H1 (cell line): ENCODE results near the gene CLEC16A. TPM values are rescaled to one million over a fixed set of nuclear protein-coding genes. Genes with fewer than 3 reads are reported as not detected.

Experiments
- BCL11A ChIP-seq, 2 experiments: IDR thresholded peaks; one replicate each; pipeline ENCODE4 v1.6.1; 2011; ENCODE audit warnings: low read depth in 2 of 2, low read length in 2 of 2, mild to moderate bottlenecking in 2 of 2
- BRCA1 ChIP-seq: IDR thresholded peaks from 2 replicates; pipeline ENCODE4 v1.6.1; 2012; ENCODE audit warnings: low read depth, low read length, improper control_type of control experiment
- JUN ChIP-seq: IDR thresholded peaks from 2 replicates; pipeline ENCODE4 v1.6.1; 2011; ENCODE audit warnings: low read depth, mild to moderate bottlenecking, improper control_type of control experiment, low read length
- KDM4A ChIP-seq: IDR thresholded peaks from one replicate; pipeline ENCODE4 v1.7.1; 2012; ENCODE audit warnings: low read depth, mild to moderate bottlenecking, moderate library complexity, low read length, inconsistent platforms; ENCODE audit not compliant: severe bottlenecking
- POU5F1 ChIP-seq: IDR thresholded peaks from 2 replicates; pipeline ENCODE4 v1.6.1; 2011; ENCODE audit warnings: low read depth, mild to moderate bottlenecking, low read length, moderate library complexity
- polyA plus RNA-seq, 7 experiments: library from polyadenylated mRNA; depleted of rRNA in 3 of 7; stranded (reverse) in 5 of 7; unstranded in 2 of 7; fragments of >200 nt in 5 of 7; fragments of 200-250 nt in 2 of 7; gene quantifications; 1 replicate in 5 of 7; 2 replicates in 1 of 7; 4 replicates in 1 of 7; pipeline versions ENCODE4 v1.2.1 to v1.2.3, GENCODE V29; 2011 to 2013; ENCODE audit warnings: missing spikeins in 2 of 7, mixed read lengths in 2 of 7
- total RNA-seq: library from RNA; stranded (reverse); fragmentation: NEBNext Ultra II Directional; extraction: Animal tissue kit (Norgen Biotek cat#: 25700); gene quantifications from 2 replicates; pipeline ENCODE4 v1.2.1, GENCODE V29; 2021
- TF ChIP-seq, protein P1 (sequence below): IDR thresholded peaks from 2 replicates; pipeline ENCODE4 v1.6.1; 2012; ENCODE audit warnings: inconsistent platforms

The CLEC16A gene
- total and polyA plus RNA-seq, 2 of the 8 experiments (the other 6 are each of a cell fraction or from before 2014, with no cell fraction given) = 7.6 to 19.3 TPM

DNA sequence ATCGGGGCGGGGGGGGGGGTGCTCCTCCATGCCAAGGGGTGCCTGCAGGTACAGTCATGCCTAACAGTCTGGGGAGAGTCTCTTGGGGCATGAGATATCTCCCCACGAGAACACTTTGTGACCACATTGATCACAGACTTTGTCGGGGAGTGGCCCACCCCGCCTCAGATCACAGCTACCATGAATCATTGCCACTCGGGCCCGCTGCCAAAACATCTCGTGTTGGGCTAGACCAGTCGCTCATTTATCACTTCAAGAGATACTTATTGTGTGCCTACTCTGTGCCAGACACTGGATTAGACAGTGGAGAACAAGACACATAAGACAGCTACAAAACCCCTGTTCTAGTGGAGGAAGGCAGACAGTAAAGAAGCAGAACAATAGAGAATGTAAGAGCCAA is 72.6 kb downstream of the CLEC16A start (continued):
- TF ChIP-seq, protein P1, sequence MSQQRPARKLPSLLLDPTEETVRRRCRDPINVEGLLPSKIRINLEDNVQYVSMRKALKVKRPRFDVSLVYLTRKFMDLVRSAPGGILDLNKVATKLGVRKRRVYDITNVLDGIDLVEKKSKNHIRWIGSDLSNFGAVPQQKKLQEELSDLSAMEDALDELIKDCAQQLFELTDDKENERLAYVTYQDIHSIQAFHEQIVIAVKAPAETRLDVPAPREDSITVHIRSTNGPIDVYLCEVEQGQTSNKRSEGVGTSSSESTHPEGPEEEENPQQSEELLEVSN = no peak
- TF ChIP-seq BCL11A (IDR thresholded peaks at IDR 0.05; ENCODE audit: low read depth in 2 of 2, low read length in 2 of 2) = no peak
- no peak for TF ChIP-seq BRCA1
- no peak for TF ChIP-seq POU5F1
- TF ChIP-seq KDM4A = no peak
- no peak for TF ChIP-seq JUN
